ENCODE measurements around the gene POC1A.

POC1A gene

GRCh38 chr3:52088445-52089367, 65.5 kb downstream of the POC1A start:
- TF ChIP-seq FOXA1 (IDR thresholded peaks at IDR 0.05): no peak
- no peak for TF ChIP-seq BHLHE40 (IDR thresholded peaks at IDR 0.05; ENCODE audit: borderline replicate concordance)
- no peak for TF ChIP-seq ELF4 (IDR thresholded peaks at IDR 0.05)
- no peak for TF ChIP-seq NFRKB (IDR thresholded peaks at IDR 0.05)
- no peak for TF ChIP-seq FOXK2 (IDR thresholded peaks at IDR 0.05)
- TF ChIP-seq PKNOX1 (IDR thresholded peaks at IDR 0.05): no peak
- TF ChIP-seq TARDBP (IDR thresholded peaks at IDR 0.05): no peak
- TF ChIP-seq CTBP1 (IDR thresholded peaks at IDR 0.05; ENCODE audit: borderline replicate concordance): no peak
- no peak for TF ChIP-seq SP1 (IDR thresholded peaks at IDR 0.05)
- TF ChIP-seq LEF1 (IDR thresholded peaks at IDR 0.05; ENCODE audit: borderline replicate concordance): no peak
- POLR2A ChIA-PET: no interaction called here
- CTCF ChIA-PET: interaction anchor here (1.2 kb wide), 1 partner anchor 12 kb away, joined by 3 read pairs; no protein-coding TSS in a partner anchor
- no peak for DNase-seq (ENCODE audit: extremely low spot score)

GRCh38 chr3:52087731-52088130, 66.5 kb downstream of the POC1A start:
- CTCF ChIA-PET: interaction anchor here (1.0 to 1.3 kb wide), 2 partner anchors 36 to 86 kb away, joined by 3 read pairs; no protein-coding TSS in a partner anchor

GRCh38 chr3:52086976-52087663, 67.1 kb downstream of the POC1A start:
- ChIA-PET POLR2A (no interaction called here), CTCF (interaction anchor here (1.0 to 1.3 kb wide), 2 partner anchors 37 to 85 kb away, joined by 3 read pairs; no protein-coding TSS in a partner anchor)
- no peak for DNase-seq (ENCODE audit: extremely low spot score)
- no peak for TF ChIP-seq ARNT (IDR thresholded peaks at IDR 0.05)
- TF ChIP-seq NFRKB (IDR thresholded peaks at IDR 0.05): no peak
- TF ChIP-seq SUZ12 (IDR thresholded peaks at IDR 0.05): no peak
- no peak for TF ChIP-seq TARDBP (IDR thresholded peaks at IDR 0.05)
- no peak for TF ChIP-seq LEF1 (IDR thresholded peaks at IDR 0.05; ENCODE audit: borderline replicate concordance)
- TF ChIP-seq CTBP1 (IDR thresholded peaks at IDR 0.05; ENCODE audit: borderline replicate concordance): no peak
- TF ChIP-seq L3MBTL2 (conservative IDR thresholded peaks at IDR 0.05): no peak
- TF ChIP-seq ZNF384 (IDR thresholded peaks at IDR 0.05): no peak

More at GRCh38 chr3:52087731-52088130, 66.5 kb downstream of the POC1A start:
- POLR2A ChIA-PET: no interaction called here
- DNase-seq (ENCODE audit: extremely low spot score): no peak
- no peak for TF ChIP-seq TARDBP (IDR thresholded peaks at IDR 0.05)
- no peak for TF ChIP-seq HDGF (IDR thresholded peaks at IDR 0.05; ENCODE audit: borderline replicate concordance)
- TF ChIP-seq FOXK2 (IDR thresholded peaks at IDR 0.05): no peak
- no peak for TF ChIP-seq ELF4 (IDR thresholded peaks at IDR 0.05)
- no peak for TF ChIP-seq SUZ12 (IDR thresholded peaks at IDR 0.05)
- no peak for TF ChIP-seq BHLHE40 (IDR thresholded peaks at IDR 0.05; ENCODE audit: borderline replicate concordance)
- TF ChIP-seq ZNF384 (IDR thresholded peaks at IDR 0.05): no peak
- TF ChIP-seq CTBP1 (IDR thresholded peaks at IDR 0.05; ENCODE audit: borderline replicate concordance): no peak
- no peak for TF ChIP-seq PKNOX1 (IDR thresholded peaks at IDR 0.05)
- no peak for TF ChIP-seq L3MBTL2 (conservative IDR thresholded peaks at IDR 0.05)
- TF ChIP-seq LEF1 (IDR thresholded peaks at IDR 0.05; ENCODE audit: borderline replicate concordance): no peak
- TF ChIP-seq FOXM1 (IDR thresholded peaks at IDR 0.05; ENCODE audit: borderline replicate concordance): no peak
- TF ChIP-seq ARNT (IDR thresholded peaks at IDR 0.05): no peak
- no peak for TF ChIP-seq FOXA1 (IDR thresholded peaks at IDR 0.05)
- no peak for TF ChIP-seq SP1 (IDR thresholded peaks at IDR 0.05)
- no peak for TF ChIP-seq NFRKB (IDR thresholded peaks at IDR 0.05)

GRCh38 chr3:52086461-52086860, 67.8 kb downstream of the POC1A start:
- POLR2A ChIA-PET: interaction anchor here (1.0 kb wide), 1 partner anchor 36 kb away, joined by 3 read pairs; no protein-coding TSS in a partner anchor
- no peak for TF ChIP-seq FOXK2 (IDR thresholded peaks at IDR 0.05)
- no peak for TF ChIP-seq L3MBTL2 (conservative IDR thresholded peaks at IDR 0.05)
- TF ChIP-seq TARDBP (IDR thresholded peaks at IDR 0.05): no peak
- TF ChIP-seq FOXM1 (IDR thresholded peaks at IDR 0.05; ENCODE audit: borderline replicate concordance): no peak
- no peak for TF ChIP-seq SP1 (IDR thresholded peaks at IDR 0.05)
- no peak for TF ChIP-seq ELF4 (IDR thresholded peaks at IDR 0.05)
- TF ChIP-seq FOXA1 (IDR thresholded peaks at IDR 0.05): no peak
- no peak for TF ChIP-seq ZNF384 (IDR thresholded peaks at IDR 0.05)
- no peak for TF ChIP-seq CTBP1 (IDR thresholded peaks at IDR 0.05; ENCODE audit: borderline replicate concordance)
- no peak for TF ChIP-seq NFRKB (IDR thresholded peaks at IDR 0.05)
- no peak for TF ChIP-seq ARNT (IDR thresholded peaks at IDR 0.05)
- no peak for TF ChIP-seq HDGF (IDR thresholded peaks at IDR 0.05; ENCODE audit: borderline replicate concordance)
- TF ChIP-seq BHLHE40 (IDR thresholded peaks at IDR 0.05; ENCODE audit: borderline replicate concordance): no peak

GRCh38 chr3:52085681-52086282, 68.4 kb downstream of the POC1A start:
- CTCF ChIA-PET: no interaction called here
- POLR2A ChIA-PET: interaction anchor here (1.0 kb wide), 1 partner anchor 36 kb away, joined by 3 read pairs; no protein-coding TSS in a partner anchor
- no peak for TF ChIP-seq ARNT (IDR thresholded peaks at IDR 0.05)
- TF ChIP-seq ELF4 (IDR thresholded peaks at IDR 0.05): no peak
- no peak for TF ChIP-seq SP1 (IDR thresholded peaks at IDR 0.05)
- no peak for TF ChIP-seq NFRKB (IDR thresholded peaks at IDR 0.05)
- no peak for TF ChIP-seq FOXA1 (IDR thresholded peaks at IDR 0.05)
- no peak for DNase-seq (ENCODE audit: extremely low spot score)

More at GRCh38 chr3:52086461-52086860, 67.8 kb downstream of the POC1A start:
- no peak for DNase-seq (ENCODE audit: extremely low spot score)
- CTCF ChIA-PET: interaction anchor here (1.0 kb wide), 1 partner anchor 37 kb away, joined by 3 read pairs; no protein-coding TSS in a partner anchor

All from HEK293T (cell line).